GM19238 (cell line): Measurements from ENCODE around the gene LPIN3.
"Not testable (repeated sequence)": the region's sequence is repeated elsewhere in the genome, so short reads cannot be mapped to it uniquely, and the experiment has no call there.

Experiments used
- DNase-seq: peaks from one replicate; pipeline ENCODE4 v3.0.0; 2011; ENCODE audit warnings: low spot score; ENCODE audit not compliant: insufficient read length

The LPIN3 gene, protein sequence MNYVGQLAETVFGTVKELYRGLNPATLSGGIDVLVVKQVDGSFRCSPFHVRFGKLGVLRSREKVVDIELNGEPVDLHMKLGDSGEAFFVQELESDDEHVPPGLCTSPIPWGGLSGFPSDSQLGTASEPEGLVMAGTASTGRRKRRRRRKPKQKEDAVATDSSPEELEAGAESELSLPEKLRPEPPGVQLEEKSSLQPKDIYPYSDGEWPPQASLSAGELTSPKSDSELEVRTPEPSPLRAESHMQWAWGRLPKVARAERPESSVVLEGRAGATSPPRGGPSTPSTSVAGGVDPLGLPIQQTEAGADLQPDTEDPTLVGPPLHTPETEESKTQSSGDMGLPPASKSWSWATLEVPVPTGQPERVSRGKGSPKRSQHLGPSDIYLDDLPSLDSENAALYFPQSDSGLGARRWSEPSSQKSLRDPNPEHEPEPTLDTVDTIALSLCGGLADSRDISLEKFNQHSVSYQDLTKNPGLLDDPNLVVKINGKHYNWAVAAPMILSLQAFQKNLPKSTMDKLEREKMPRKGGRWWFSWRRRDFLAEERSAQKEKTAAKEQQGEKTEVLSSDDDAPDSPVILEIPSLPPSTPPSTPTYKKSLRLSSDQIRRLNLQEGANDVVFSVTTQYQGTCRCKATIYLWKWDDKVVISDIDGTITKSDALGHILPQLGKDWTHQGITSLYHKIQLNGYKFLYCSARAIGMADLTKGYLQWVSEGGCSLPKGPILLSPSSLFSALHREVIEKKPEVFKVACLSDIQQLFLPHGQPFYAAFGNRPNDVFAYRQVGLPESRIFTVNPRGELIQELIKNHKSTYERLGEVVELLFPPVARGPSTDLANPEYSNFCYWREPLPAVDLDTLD

DNA sequence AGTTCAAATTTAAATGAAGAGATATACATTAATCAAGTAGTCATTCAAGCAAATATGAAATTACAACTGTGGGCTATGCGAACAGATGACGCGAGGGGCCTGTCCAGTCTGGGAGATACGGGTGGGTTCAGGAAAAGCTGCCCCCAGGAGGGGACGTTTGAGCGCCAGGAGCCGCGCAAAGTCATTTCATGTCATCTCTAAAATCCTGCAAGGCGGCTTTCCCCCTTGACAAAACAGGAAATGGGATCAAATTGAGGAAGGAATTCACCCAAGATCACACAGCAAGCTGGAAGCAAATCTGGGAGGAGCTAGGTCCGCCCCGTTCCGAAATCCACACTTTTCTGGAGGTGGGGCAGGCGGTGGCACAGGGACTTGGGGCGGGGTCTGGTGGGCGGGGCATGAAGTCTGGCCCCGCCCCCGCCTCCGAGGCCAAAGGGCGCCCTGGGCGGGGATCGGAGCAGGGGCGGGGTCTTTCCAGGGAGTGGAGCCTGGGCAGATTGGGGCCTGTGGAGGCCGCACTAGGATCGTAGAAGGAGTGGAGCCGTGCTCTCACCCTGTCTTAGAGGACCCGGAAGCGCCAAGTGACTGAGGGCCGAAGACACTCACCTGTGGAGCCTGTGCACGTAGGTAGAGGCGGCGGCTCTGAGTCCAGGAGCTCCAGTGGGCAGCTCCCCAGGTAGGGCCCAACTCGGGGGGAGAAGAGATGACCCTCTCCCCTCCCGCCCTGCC lies at the start of gene LPIN3:
TSS of gene LPIN3 (plus strand) at position 495 of the 729 bp plus-strand sequence. CDS start 4,983 bp downstream, outside the sequence.
- peak; percentile 58 for DNase-seq

DNA sequence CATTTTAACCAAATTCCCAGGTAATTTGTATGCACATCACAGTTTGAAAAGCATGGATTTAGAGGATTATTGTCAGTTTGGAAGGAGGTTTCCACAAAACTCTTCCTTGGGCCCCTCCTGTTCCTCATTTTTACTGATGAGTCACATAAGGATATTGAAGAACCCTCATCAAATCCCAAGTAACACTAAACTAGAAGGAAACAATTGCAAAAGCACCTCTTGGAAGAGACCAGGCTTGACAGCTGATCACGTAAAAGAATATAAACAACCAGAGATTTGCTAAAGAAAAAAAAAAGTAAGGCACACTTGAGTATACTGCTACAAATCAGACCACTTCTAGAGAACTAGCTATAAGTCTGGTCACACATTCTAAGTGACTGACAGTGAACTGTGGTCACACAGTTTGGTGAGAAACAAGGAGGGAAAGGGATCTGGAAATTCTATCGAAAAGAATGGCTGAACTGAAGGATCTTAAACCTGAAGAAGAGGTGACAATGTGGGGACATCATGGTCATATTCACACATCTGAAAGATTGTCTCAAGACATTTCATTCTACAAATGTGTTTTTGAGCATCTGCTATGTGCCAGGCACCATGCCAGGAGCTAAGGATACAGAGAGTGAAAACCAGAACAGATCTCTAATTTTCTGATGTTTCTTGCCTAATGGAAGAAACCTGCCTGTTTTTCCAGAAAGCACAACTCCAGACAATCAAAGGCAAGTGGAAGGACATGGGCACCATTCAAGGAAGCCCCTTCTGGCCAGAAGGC lies 47.2 kb upstream of the LPIN3 start:
- no peak for DNase-seq

DNA sequence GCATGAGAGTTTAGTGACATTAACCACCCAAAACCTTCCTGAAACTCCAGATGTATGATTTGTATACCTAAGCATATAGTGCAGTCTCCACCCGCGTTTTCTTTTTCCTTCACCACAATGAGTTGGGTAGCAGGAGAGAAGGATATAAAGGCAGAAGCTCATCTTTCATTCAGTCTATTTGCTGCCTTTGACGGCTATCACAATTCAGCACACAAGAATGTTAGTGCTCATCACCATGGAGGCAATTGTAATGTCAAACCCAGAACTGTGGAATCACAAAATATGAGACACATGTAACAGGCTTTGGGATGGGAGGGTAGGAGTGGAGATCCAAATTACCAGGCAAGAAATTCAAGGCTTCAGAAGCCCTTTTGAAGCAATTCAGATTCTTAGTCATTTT lies 40.7 kb upstream of the LPIN3 start:
- no peak for DNase-seq

DNA sequence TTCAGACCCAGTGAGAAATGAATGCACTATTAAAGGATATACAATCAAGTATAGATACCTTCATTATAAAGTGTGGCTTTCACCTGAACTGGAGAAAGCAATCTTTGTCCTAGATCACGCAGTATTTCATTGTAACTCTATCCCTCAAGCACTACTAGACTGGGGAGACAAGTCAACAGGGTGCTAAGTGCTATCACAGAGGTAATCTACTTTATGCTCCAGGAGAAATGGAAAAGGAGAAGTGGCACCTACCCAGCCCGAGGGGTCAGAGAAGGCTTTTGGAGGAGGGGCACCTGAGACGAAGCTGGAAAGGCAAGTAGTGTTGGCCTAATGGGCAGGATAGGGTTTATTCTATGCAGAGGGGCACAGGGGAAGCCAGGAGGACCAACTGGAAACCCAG lies 40.2 kb upstream of the LPIN3 start:
- DNase-seq: no peak

DNA sequence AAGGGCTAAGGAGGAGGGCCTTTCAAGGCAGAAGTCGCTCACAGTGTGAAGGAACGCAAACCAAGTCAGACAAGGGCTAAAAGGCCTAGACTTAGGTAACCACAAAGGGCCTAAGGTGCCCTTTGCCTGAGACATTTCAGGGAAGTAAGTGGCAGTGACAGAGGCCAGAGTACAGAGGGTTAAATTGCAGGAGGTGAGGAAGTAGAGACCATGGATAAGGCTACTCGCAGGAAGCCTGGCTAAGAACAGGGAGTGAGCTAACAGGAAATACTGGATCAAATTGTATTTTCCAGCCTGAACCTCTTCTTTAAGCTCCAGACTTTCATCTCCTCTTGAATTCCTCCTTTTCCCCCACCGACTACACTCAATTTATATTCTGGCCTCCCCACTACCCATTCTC lies 39.7 kb upstream of the LPIN3 start:
- no peak for DNase-seq

DNA sequence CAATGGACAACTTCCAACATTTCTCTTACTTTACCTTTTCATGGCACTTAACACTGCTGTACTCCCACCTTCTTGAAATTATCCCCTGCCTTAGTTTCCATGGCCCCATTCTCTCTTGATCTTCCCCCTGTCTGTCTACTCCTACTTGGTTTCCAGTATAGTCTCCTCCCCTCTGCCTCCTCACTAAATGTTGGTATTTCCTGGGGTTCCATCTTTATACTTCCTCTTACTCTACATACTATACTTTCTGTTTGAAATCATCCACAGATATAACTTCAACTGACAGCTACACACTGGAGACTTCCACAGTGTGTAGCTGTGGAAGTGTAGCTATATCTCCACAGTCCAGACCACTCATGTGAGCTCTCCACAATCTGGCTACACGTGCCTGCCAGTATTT lies 36.6 kb upstream of the LPIN3 start:
- DNase-seq: no peak

DNA sequence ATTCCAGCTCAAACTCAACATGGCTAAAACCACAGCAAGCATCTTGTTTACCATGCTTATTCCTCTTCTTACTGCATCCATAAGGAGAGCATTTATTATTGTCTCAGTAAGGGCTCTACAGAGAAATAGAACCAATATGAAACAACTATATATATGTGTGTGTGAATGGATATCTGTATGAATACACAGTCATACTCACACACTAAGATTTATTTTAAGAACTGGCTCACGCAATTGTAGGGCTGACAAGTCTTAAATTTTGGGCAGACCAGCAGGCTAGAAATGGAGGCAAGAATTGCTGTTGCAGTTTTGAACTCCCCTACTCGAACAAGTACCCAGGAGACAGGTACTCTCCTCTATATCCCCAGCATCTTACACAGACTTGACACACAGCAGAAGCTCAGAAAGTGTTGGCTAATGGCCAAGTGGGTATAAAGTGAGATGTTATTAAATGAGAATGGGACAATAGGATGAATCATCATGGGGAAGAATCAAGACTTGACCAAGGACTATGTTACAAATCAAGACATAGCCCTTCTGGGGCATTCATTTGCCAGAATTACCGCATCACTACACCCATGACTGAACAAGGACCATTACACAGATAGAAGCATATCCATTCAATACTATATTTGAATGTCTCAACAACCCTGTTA lies 36.1 kb upstream of the LPIN3 start:
- no peak for DNase-seq

DNA sequence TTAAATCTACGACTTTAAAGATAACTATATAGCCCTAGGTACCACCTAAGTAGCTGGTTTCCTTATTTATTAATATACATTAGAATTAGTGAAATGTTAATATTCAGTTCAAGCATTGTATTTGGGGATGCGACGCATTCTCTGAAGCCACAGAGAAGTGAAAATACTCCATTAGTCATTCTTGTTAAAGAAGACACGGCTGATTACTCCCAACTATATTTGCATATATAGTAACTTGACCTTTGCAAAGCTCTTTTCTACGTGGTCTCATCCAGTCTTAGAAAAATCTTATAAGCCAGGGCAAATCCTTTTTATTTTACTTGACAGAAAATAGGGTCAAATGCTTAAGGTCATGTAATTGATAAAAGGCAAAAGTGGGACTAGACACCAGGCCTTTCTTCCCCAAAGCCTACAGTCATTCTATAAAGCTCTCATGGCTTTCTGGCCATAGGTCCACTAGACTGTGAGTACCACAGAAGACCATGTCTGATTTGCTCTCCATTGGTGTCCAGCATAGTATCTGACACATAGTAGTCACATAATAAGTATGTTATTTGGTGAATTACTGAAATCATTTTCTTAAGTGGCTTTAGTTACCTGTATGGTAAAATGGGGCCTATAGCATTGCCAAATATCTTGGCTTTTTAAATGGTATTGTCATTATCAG lies 34.4 kb upstream of the LPIN3 start:
- DNase-seq: peak; percentile 30

DNA sequence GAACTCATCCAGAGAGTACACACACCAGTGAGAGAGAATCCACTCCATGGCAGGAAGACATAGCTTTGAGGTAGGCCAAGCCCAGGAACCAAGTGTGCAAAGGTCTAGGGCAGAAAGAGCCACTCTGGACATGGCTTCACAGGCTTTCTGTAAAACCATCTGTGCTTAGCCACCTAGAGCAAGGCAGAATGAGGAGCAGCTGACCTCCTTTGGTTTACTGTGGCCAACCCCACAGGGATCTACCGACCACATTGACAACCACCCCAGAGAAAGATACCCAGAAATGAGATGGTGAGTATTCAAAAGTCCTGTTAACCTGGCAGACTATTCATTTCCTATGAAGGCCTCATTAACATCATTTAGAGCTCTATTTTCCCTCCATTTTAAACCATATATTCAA lies 33.6 kb upstream of the LPIN3 start:
- DNase-seq: no peak

DNA sequence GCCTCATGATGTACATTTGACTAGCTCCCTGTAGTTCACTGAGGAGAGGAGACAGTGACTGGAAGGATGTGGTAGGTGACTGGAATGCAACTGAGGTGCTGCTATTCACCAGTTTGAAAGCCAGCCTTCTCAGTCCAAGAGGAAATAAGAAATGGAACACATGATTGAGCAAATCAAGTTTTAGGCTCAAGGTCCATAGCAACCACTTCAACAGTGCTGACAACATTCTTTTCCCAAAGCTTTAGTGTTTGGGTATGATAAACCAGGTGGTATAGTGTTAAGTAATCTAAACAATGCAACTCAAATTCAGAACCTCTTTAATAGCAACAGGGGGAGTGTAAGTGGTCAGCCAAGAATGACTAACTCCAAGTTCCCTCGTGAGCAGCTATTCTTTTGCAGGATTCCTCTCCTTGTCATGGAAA lies 32.3 kb upstream of the LPIN3 start:
- DNase-seq: no peak

DNA sequence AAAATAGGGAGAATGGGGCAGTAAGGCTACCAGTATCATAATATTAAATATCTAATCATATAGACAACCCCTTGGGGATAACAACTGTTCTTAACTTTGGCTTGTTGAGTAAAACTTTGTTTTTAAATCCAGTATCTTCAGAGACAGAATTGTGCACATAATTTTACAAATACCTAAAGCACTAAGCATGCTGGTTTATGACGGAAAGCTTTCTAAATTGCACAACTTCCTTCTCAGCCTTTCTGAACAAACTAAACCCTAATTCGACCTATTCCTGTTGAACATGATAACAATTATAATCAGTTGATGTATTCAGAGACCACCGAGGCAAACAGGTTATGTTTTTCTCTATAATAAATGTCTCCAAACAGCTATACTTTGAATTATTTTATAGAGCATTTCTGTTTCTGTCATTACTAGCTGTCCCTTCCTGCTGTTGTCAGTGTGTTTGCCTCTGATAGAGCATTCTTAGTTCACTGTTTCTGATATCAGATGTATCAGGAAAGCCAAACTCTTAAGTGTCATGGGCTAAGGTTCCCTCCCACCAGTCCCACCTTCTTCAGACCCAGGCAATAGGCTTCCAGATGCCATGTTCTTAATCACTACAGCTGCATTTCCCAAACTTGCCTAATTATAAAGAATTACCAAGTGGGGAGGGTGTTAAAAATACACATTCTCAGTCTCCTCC lies 31.8 kb upstream of the LPIN3 start:
- DNase-seq: no peak

DNA sequence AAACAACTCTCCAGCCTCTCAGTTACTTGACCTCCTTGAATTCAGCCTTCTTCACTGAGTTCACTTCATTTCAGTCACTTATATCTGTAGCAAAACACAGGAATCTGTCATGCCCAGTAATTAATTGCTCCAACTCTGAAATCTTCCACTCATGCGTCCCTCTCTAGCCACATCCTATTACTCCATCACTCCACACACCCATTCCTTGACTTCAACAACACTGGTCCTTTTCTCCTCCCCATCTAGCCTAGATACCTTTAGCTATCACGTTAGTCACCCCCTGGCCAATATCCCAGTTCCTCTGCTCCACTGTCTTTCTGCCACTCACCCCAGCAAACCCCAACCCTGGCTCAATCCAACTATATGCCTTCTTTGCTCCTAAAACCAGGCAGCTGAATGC lies 30.8 kb upstream of the LPIN3 start:
- no peak for DNase-seq

DNA sequence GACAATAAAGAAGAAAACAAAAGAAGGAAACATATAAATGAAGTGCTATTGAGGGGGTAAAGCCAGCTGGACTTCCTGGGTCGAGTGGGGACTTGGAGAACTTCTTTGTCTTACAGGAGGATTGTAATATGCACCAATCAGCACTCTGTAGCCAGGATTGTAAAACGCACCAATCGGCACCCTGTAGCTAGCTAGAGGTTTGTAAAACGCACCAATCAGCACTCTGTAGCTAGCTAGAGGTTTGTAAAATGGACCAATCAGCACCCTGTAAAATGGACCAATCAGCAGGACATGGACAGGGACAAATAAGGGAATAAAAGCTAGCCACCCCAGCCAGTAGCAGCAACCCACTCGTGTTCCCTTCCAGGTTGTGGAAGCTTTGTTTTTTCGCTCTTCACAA lies 28.6 kb upstream of the LPIN3 start:
- DNase-seq: not testable (repeated sequence)

DNA sequence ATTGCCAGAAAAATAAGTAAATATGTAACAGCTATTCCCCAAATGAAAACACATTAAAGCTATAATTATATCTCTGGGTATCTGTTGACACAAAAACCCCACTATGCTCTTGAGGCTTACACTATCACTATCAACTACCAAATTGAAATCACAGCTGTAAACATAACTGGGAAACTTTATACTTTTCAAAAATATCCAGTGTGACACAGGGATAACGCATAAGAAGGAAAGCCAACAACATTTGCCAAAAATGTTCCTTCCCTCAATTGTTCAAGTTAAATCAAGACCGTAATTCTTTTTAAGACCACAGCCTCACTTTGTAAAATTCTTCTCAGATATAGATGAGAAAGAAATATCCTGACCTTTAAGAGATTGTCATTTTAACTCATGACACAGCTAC lies 26.2 kb upstream of the LPIN3 start:
- DNase-seq: no peak

DNA sequence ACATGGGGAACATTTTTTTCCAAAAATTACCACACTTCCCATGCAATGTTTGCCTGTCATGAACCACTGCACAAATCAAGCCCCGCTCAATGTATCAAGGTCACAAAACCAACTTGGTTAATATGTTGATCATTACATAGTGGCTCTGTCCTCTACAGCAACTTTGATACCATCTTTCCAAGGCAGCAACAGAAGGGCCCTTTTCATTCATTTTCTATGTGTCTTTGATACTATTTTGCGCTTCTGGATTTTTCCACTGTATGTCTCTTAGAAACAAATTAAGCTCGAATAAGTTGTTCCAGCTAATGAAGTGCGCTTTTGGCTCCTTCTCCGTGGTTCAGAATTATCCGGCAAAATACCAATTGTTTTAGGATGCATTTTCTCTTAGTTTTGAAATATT lies 24.6 kb upstream of the LPIN3 start:
- no peak for DNase-seq

DNA sequence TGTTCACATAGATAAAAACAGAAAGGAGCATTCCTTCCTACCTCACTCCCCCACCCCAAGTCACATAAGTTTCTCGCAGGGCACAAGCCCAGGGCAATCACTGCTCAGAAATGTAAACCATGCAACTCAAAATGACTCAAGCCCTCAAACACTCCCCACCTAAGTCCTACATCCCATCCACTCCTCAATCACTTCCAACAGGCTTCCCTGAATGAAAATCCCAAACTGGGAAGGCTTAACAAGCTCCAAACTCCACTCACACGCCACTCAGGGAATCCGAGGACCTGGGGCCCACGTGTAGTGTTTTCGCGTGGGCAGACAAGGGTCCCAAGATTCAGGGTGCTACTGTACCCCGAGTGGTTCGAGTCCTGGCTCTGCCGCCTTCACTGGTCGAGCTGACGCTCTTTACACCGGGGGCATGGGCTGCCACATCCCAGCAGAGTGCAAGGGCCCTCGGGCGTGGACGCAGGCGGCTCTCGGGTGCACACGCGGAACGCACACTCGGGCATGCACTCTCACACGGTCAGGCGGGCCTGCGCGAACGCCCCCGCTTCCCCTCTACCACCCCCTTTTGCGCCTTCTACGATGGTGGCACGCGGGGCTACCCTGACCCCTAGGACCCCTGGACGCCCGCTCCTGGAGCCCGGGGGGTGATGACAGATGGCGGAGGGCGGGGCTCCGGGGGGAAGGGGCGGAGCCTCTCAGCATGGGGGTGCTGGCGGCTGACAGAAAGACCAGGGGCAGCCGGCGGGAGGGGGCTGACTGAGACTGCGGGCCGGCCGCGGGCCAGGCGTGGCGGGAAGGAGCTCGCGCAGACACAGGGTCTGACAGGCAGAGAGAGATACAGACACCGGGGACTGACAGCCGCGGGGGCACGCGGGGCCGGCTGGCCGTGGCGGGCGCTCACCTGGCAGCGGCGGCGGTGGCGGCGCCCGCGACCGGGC lies 23.7 kb upstream of the LPIN3 start:
- peak; percentile 82 for DNase-seq

DNA sequence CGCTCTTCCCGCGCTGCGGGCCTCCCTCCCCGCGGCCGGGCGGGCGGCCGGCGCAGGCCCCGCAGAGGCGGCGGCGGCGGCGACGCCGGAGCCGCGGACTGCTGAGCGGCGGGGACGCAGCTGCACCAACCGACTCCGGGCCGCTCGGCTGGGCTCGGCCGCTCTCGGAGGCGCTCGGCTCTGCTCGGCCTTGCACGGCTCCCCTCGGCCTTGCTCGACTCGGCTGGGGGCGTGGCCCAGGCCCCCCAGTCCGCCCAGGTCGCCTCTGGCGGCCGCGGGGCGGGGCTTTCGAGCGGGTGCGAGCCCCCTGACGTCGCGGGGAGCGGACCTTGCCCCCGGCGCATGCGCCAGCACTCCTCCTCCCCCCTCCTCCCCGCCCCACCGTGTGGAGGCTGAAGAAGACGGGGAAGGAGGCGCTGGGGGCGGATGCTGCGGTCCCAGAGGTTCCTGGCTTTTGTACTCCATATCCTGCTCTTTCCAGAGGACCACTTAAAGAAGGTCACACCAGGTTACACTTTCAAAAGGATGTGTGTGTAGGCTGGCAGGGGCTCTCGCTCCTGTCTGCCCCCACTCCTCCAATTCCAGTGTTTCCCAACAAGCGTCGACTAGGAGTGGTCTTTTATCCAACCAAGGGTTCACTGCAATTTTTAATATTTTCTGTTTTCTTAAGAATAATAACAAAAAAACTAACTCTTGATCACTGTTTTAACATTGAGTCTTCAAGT lies 22.9 kb upstream of the LPIN3 start, which contains the start of gene ZHX3:
TSS of gene ZHX3 (minus strand) at position 186 of the 725 bp plus-strand sequence. CDS start 112,815 bp downstream, outside the sequence.
- DNase-seq: peak; percentile 97

DNA sequence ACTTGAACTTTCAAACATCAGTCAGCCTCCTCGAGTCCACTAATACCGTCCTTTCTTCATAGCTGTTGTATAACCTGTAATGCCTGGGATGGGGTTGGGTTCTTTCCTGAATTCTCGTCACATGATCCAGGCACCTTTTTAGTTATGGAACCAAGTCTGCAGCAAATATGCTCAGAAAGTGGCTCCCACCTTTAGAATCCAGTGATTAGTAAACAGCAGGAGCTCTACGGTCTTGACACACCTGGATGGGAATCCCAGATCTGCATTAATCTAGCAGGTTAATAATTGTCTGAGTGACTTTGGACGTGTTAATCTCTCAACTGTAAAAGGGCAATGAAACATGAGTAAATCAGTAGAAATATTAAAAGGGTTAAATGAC lies 22.4 kb upstream of the LPIN3 start:
- no peak for DNase-seq
